DMS53 treated with DMSO at 0.1 percent for 48 hours (cell line): ENCODE results near the gene SLC18A2.

Source experiments
- DNase-seq: peaks from one replicate; lab custom pipeline; 2025; ENCODE audit not compliant: unreplicated experiment; lab: John Stamatoyannopoulos, UW

Gene SLC18A2

DNA sequence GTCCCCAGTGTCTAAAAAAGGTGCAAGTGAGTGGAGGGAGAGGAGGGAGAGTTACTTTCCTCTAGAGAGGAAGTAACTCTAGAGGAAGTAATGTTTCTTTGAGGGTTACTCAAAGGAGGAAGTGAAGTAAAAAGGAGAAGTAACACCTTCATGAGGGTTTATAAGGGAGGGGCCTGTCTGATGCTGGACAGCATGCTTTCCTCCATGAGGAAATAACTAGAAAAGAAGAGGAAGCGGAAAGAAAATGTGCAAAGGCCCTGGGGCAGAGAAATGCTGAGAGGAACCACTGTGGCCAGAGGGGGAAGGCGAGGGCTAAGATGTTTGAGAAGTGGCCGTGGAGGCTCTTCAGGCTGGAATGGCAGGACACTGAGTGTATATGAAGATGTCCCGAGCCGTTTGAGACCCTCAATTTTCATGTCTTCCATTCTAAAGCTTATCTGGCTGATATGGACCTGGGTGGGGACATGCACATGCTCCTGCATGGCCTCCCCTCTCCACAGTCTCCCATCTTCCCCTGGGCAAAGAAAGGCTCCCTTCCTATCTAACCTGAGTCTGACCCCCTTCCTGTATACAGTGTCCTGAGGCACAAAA, 3.4 kb upstream of the SLC18A2 start:
- DNase-seq = no peak

GRCh38 chr10:117239051-117239450, 1.9 kb upstream of the SLC18A2 start:
- DNase-seq = no peak

- no peak for DNase-seq
Measured at GRCh38 chr10:117239721-117240620, 943 bp upstream of the SLC18A2 start.

GRCh38 chr10:117241541-117242462, 888 bp downstream of the SLC18A2 start:
- DNase-seq = no peak

GRCh38 chr10:117242463-117242832, 1.5 kb downstream of the SLC18A2 start:
- no peak for DNase-seq

DNA sequence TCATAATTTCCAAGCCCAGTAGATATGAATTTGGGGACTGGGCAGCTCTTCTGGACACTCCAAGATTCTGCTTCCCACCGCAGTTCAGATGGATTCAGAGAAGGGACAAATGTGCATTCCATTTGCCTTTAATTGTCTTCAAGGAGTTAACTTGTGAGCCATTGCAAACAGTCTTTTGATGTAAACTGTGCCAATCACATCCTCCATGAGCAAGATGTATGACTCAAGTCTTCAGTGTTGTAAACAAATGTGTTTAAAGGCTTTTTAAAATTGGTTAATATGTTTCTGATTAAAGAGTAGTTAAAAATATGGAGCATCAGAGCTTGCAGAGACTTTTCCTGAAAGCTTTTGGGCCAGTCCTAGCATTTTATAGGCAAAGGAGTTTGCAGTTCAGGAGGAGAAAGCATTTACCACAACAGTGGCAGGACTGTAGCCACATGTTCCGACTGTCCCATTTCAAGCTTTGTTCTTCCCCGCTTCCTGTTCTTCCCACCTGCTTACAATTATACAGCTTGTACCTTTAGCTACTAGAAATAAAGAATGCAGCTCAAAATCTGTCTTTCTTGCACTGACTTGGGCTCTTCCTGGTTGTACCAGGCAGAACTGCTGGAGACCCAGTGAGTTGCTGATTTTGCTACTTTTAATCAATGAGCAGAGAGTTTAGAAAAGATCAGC, 6.2 kb downstream of the SLC18A2 start:
- no peak for DNase-seq

GRCh38 chr10:117248750-117249465, 8.0 kb downstream of the SLC18A2 start:
- DNase-seq = no peak

- DNase-seq = no peak
Measured at GRCh38 chr10:117249493-117250093, 8.7 kb downstream of the SLC18A2 start.

- DNase-seq = no peak
Measured at GRCh38 chr10:117250411-117250810, 9.5 kb downstream of the SLC18A2 start.

- DNase-seq = no peak
Measured at GRCh38 chr10:117253908-117254307, 13.0 kb downstream of the SLC18A2 start.

GRCh38 chr10:117254338-117254737, 13.4 kb downstream of the SLC18A2 start:
- no peak for DNase-seq

DNA sequence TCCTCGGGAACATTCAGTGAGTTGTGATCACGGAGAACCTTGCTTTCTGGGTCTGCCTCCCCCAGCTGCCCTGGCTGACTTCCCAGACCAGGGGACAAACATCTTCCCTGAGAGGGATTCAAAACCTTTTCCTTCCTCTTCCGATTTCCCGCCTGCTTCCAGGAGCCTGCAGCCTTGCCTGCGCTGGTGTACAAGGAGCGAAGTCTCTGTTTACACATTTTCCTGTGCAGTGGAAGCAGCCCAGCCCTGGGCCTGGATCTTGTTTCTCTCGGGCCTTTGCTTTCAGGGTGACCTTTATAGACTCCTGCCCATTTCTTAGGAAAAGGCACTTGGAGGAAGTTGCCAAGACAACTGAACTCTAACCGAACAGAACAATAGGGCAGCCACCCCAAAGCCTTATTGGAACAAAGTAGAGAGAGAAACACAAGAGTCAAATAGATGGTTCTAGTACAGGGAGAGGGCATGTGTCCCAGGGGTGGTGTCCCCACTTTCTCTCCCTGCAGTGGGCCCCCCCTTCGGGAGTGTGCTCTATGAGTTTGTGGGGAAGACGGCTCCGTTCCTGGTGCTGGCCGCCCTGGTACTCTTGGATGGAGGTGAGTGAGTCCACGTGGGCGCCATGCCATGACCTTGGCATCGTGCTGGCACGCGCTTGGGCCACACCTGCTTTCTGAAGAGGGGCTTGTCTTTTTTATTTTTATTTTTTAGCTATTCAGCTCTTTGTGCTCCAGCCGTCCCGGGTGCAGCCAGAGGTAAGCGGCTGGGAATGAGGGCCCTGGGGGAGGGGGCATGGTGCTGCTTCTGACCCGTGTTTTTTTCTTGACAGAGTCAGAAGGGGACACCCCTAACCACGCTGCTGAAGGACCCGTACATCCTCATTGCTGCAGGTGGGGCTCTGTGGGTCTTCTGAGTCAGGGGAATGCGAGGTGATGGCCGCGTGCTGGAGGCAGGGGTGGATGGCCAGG, 14.1 kb downstream of the SLC18A2 start:
- DNase-seq = no peak

DNA sequence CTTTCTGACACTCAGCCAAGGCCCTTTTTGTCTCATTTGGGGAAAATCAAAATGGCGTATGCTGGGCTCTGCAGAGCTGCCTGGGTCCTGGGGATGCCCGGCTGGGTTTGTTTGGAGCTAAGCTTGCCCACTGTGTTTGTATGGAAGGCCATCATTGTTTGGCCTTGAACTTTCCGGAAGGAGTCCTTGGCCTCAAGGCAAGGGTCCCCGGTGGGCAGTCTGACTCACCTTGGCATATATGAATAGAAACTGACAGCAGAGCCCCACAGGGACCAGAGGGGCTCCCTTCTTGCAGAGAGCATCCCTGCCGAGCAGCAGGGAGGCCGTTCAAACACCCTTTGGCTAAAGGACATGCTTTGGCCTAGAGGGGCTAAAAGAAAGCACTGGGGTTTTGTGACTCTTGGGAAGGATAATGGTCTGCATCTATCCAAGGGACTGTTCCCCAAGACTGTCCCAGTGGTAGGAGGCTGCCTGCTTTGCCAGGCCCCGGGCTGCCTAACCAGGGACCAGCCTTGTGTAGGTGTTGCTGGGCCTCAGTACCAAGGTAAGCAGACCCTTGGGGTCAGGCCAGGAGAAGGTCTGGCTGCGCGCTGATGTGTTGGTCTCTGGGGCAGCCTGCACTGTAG, 15.0 kb downstream of the SLC18A2 start:
- DNase-seq = no peak

GRCh38 chr10:117256910-117257309, 16.0 kb downstream of the SLC18A2 start:
- DNase-seq = no peak

GRCh38 chr10:117257721-117258120, 16.8 kb downstream of the SLC18A2 start:
- no peak for DNase-seq

DNA sequence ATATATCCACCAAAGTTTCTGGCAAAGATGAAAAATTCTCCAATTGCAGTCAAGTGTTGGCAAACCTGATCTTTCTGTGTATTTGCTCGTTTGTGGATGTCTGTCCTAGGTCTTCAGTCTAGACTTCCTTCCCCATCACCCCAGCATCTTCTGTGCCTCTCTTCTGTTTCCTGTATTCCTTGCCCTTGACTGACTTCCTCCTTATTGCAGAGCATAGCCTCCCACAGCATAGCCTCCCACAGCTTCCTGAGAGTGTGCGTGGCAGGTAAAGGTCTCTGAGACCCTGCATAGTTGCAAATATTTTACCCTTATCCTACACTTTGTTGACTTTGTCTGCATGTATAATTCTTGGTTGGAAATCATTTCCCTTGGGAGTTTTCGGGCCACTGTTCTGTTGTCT, 18.4 kb downstream of the SLC18A2 start:
- no peak for DNase-seq

DNA sequence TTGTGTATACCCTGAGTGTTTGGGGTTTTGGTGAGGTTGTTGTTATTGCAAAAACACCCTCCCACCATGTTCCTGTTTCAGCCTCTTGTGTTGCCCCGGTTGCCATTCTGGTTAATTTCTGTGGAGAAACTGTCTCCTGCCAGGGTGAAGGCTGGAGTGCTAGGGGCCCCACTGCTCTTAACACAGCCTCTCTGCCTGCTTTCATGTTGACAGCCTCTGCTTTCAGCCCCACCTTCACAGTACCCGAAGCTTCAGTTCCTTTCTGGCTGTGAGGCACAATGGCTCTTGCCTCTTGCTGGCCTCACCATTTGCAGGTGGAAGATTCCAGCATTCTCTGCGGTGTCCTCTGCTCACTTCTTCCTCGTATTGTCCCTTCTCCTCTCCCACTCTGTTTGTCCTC, 19.2 kb downstream of the SLC18A2 start:
- no peak for DNase-seq

DNA sequence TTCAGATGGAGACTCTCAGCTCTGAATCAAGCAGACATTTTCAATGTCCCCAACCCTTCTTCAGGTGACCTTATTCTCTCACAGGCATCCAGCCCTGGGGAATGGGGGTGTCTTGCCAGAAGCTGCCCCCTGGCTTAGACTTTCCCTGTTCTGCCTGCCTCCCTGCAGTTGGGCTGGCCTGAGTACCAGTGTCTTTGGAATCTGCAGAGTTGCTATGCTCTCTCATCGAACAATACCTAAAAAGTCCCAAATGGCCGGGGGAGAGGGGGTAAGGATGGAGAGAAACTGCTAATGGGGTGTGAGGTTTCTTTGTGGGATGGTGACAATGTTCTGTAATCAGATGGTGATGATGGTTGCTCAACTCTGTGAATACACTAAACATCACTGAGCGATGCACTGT, 20.6 kb downstream of the SLC18A2 start:
- no peak for DNase-seq
